NCI-H748 treated with DMSO at 0.1 percent for 48 hours (cell line): ENCODE results near the gene RUFY3.
"Not testable (repeated sequence)": the region's sequence is repeated elsewhere in the genome, so short reads cannot be mapped to it uniquely, and the experiment has no call there.

ENCODE experiments used
- DNase-seq: peaks from one replicate; lab custom pipeline; 2025; lab: John Stamatoyannopoulos, UW

RUFY3 gene

GRCh38 chr4:70840631-70841030, 118.9 kb downstream of the RUFY3 start:
- DNase-seq, result not testable (repeated sequence)

- DNase-seq, result no peak
These were observed 119.4 kb downstream of the RUFY3 start for GRCh38 chr4:70841211-70841610.

- no peak for DNase-seq
These were observed 120.2 kb downstream of the RUFY3 start for GRCh38 chr4:70841951-70842350.

GRCh38 chr4:70842761-70843435, 121.1 kb downstream of the RUFY3 start:
- peak; percentile 18 for DNase-seq

GRCh38 chr4:70844180-70844579, 122.4 kb downstream of the RUFY3 start:
- DNase-seq, result no peak

GRCh38 chr4:70849291-70849690, 127.5 kb downstream of the RUFY3 start:
- DNase-seq, result no peak

GRCh38 chr4:70855464-70855863, 133.7 kb downstream of the RUFY3 start:
- DNase-seq, result no peak
